Liver (tissue), 9 donors: Measurements from ENCODE around the gene FGF16. TPM values are rescaled to one million over a fixed set of nuclear protein-coding genes. Genes with fewer than 3 reads are reported as not detected.

Experiments used
- DNase-seq: peaks from one replicate; pipeline ENCODE4 v3.0.0-alpha.2; 2017; ENCODE audit warnings: low spot score
- H3K27ac ChIP-seq, 2 donors: one replicate each; pipeline ENCODE4 v1.7.0; 2013; ENCODE audit warnings: inconsistent platforms in 2 of 2, low read length in 2 of 2, control low read depth in 1 of 2, low read depth in 1 of 2, mild to moderate bottlenecking in 1 of 2
- H3K27me3 ChIP-seq, 4 donors: one replicate each; pipeline versions ENCODE4 v1.6.1 to v1.7.0; 2013; ENCODE audit warnings: low read length in 3 of 4, inconsistent platforms in 1 of 4, mild to moderate bottlenecking in 1 of 4, moderate library complexity in 1 of 4; ENCODE audit not compliant: control insufficient read depth in 4 of 4, insufficient read depth in 4 of 4
- H3K36me3 ChIP-seq, 4 donors: one replicate each; pipeline versions ENCODE4 v1.6.1 to v1.7.0; 2013; ENCODE audit warnings: low read length in 3 of 4, mild to moderate bottlenecking in 3 of 4, low read depth in 1 of 4, moderate library complexity in 1 of 4; ENCODE audit not compliant: control insufficient read depth in 4 of 4, insufficient read depth in 3 of 4
- H3K4me1 ChIP-seq, 4 donors: one replicate each; pipeline versions ENCODE4 v1.6.1 to v1.7.0; 2013; ENCODE audit warnings: low read length in 3 of 4, mild to moderate bottlenecking in 3 of 4, moderate library complexity in 1 of 4; ENCODE audit not compliant: control insufficient read depth in 4 of 4, insufficient read depth in 4 of 4
- H3K4me3 ChIP-seq, 3 donors: one replicate each; pipeline versions ENCODE4 v1.6.1 to v1.7.0; 2013; ENCODE audit warnings: low read length in 3 of 3, control low read depth in 1 of 3, low read depth in 1 of 3, mild to moderate bottlenecking in 1 of 3
- H3K9ac ChIP-seq, 2 donors: one replicate each; pipeline ENCODE4 v1.7.0; 2013; ENCODE audit warnings: low read length in 2 of 2, mild to moderate bottlenecking in 2 of 2, moderate library complexity in 2 of 2, control low read depth in 1 of 2, low read depth in 1 of 2
- H3K9me3 ChIP-seq, 4 donors: one replicate each; pipeline versions ENCODE4 v1.6.1 to v1.7.0; 2013; ENCODE audit warnings: low read length in 3 of 4; ENCODE audit not compliant: control insufficient read depth in 4 of 4
- ATF3 ChIP-seq: IDR thresholded peaks from 2 replicates; pipeline ENCODE4 v1.6.1; 2016; ENCODE audit warnings: antibody characterized with exemption
- CTCF ChIP-seq: fragments of 150-350 bp; IDR thresholded peaks from 2 replicates; pipeline ENCODE4 v1.5.1; 2017; ENCODE audit warnings: improper control_type of control experiment, low read depth, low read length; ENCODE audit not compliant: missing input control
- EGR1 ChIP-seq, 2 donors: IDR thresholded peaks; 2 replicates each; pipeline ENCODE4 v1.6.1; 2016 to 2018; ENCODE audit warnings: antibody characterized with exemption in 2 of 2, low read depth in 2 of 2
- FOXA1 ChIP-seq: IDR thresholded peaks from 2 replicates; pipeline ENCODE4 v1.6.1; 2016; ENCODE audit warnings: antibody characterized with exemption
- FOXA2 ChIP-seq: IDR thresholded peaks from 2 replicates; pipeline ENCODE4 v1.6.1; 2016; ENCODE audit warnings: antibody characterized with exemption
- GABPA ChIP-seq, 2 donors: IDR thresholded peaks in 1 of 2; conservative IDR thresholded peaks in 1 of 2; 2 replicates each; pipeline ENCODE4 v1.6.1; 2016; ENCODE audit warnings: antibody characterized with exemption in 2 of 2, mild to moderate bottlenecking in 1 of 2, moderate library complexity in 1 of 2
- HNF4G ChIP-seq: IDR thresholded peaks from 2 replicates; pipeline ENCODE4 v1.6.1; 2016; ENCODE audit warnings: antibody characterized with exemption
- JUND ChIP-seq, 2 donors: IDR thresholded peaks; 2 replicates each; pipeline ENCODE4 v1.6.1; 2016; ENCODE audit warnings: antibody characterized with exemption in 2 of 2
- MAX ChIP-seq: IDR thresholded peaks from 2 replicates; pipeline ENCODE4 v1.6.1; 2016; ENCODE audit warnings: antibody characterized with exemption
- NR2F2 ChIP-seq: IDR thresholded peaks from 2 replicates; pipeline ENCODE4 v1.6.1; 2016; ENCODE audit warnings: antibody characterized with exemption
- RAD21 ChIP-seq, 2 donors: IDR thresholded peaks; 2 replicates each; pipeline ENCODE4 v1.6.1; 2016; ENCODE audit warnings: antibody characterized with exemption in 2 of 2, mild to moderate bottlenecking in 2 of 2
- REST ChIP-seq: IDR thresholded peaks from 2 replicates; pipeline ENCODE4 v1.6.1; 2016; ENCODE audit warnings: antibody characterized with exemption, mild to moderate bottlenecking
- RXRA ChIP-seq, 2 donors: IDR thresholded peaks; 2 replicates each; pipeline ENCODE4 v1.6.1; 2017 to 2018; ENCODE audit warnings: antibody characterized with exemption in 2 of 2, mild to moderate bottlenecking in 1 of 2
- SP1 ChIP-seq: IDR thresholded peaks from 2 replicates; pipeline ENCODE4 v1.6.1; 2018; ENCODE audit warnings: antibody characterized with exemption, mild to moderate bottlenecking
- TAF1 ChIP-seq: conservative IDR thresholded peaks from 2 replicates; pipeline ENCODE4 v1.6.1; 2016; ENCODE audit warnings: antibody characterized with exemption, mild to moderate bottlenecking
- YY1 ChIP-seq: IDR thresholded peaks from 2 replicates; pipeline ENCODE4 v1.6.1; 2016; ENCODE audit warnings: antibody characterized with exemption, mild to moderate bottlenecking
- ZBTB33 ChIP-seq: IDR thresholded peaks from 2 replicates; pipeline ENCODE4 v1.6.1; 2016; ENCODE audit warnings: antibody characterized with exemption
- WGBS: extraction: QIAGEN DNeasy Blood & Tissue Kit; methylation state at CpG from one replicate; pipeline ENCODE4 v1.1.7; 2013; 5-methylcytosine and 5-hydroxymethylcytosine counted together
- polyA plus RNA-seq, 2 donors: library from polyadenylated mRNA; stranded (reverse) in 1 of 2; unstranded in 1 of 2; fragments of 200-250 nt in 1 of 2; fragments of >200 nt in 1 of 2; fragmentation: Nextera tagmentation in 1 of 2; extraction: Ambion mirVana in 1 of 2; gene quantifications; one replicate each; pipeline versions ENCODE4 v1.2.1 to v1.2.3, GENCODE V29; 2013 to 2015
- total RNA-seq, 2 donors: library from RNA; depleted of rRNA; stranded (reverse); fragments of >200 nt; gene quantifications; one replicate each; pipeline ENCODE4 v1.2.3, GENCODE V29; 2014
- donor health status: healthy.
- donor health status: healthy.
- donor health status: healthy.
- donor health status: healthy.
- donor health status: healthy.

FGF16 gene
- total and polyA plus RNA-seq, 4 donors: not detected

- Histone ChIP-seq H3K9me3 (no peaks in the 10 kb centered on the region), H3K4me3 (no peak overlapping the region), H3K9ac (no peak overlapping the region), H3K36me3 (no peaks in the 10 kb centered on the region), H3K27me3 (no peaks in the 10 kb centered on the region), H3K4me1 (no peaks in the 10 kb centered on the region), H3K27ac (no peak overlapping the region)
- TF ChIP-seq ATF3: no peak
- no peak for TF ChIP-seq JUND (IDR thresholded peaks at IDR 0.05)
- no peak for TF ChIP-seq REST
- TF ChIP-seq MAX: no peak
- no peak for TF ChIP-seq FOXA2
- no peak for TF ChIP-seq FOXA1
- no peak for TF ChIP-seq ZBTB33
- no peak for TF ChIP-seq HNF4G
- no peak for TF ChIP-seq SP1
- TF ChIP-seq YY1: no peak
- TF ChIP-seq EGR1 (IDR thresholded peaks at IDR 0.05; ENCODE audit: low read depth in 2 of 2): no peak
- TF ChIP-seq NR2F2: no peak
- TF ChIP-seq GABPA (IDR thresholded peaks at IDR 0.05 in 1 of 2, conservative IDR thresholded peaks at IDR 0.05 in 1 of 2): no peak
- whole genome bisulfite sequencing: 82% methylated on average over 3 of the region's 3 CpGs
- DNase-seq: no peak
Observed at GRCh38 chrX:77412631-77413030, 34.6 kb upstream of the FGF16 start.

- H3K27ac ChIP-seq: no peak overlapping the region
- no peak for TF ChIP-seq RXRA (IDR thresholded peaks at IDR 0.05)
- no peak for TF ChIP-seq CTCF
- no peak for TF ChIP-seq EGR1 (IDR thresholded peaks at IDR 0.05; ENCODE audit: low read depth in 2 of 2)
- TF ChIP-seq TAF1: no peak
- no peak for TF ChIP-seq SP1
- TF ChIP-seq REST: no peak
- TF ChIP-seq HNF4G: no peak
- no peak for TF ChIP-seq RAD21 (IDR thresholded peaks at IDR 0.05)
- no peak for TF ChIP-seq MAX
- TF ChIP-seq YY1: no peak
- WGBS: 52% methylated on average over 1 of the region's 1 CpG
- no peak overlapping the region for H3K4me3 ChIP-seq
- no peaks in the 10 kb centered on the region for H3K27me3 ChIP-seq
- no peaks in the 10 kb centered on the region for H3K4me1 ChIP-seq
- H3K9me3 ChIP-seq: no peaks in the 10 kb centered on the region
- no peak overlapping the region for H3K9ac ChIP-seq
- H3K36me3 ChIP-seq: no peaks in the 10 kb centered on the region
- no peak for DNase-seq
Observed at GRCh38 chrX:77415161-77415560, 32.0 kb upstream of the FGF16 start.
